Keratinocyte (primary cell): Measurements from ENCODE around the gene KYNU. TPM values are rescaled to one million over a fixed set of nuclear protein-coding genes. Genes with fewer than 3 reads are reported as not detected.

Source experiments
- DNase-seq: peaks from one replicate; pipeline ENCODE4 v3.0.0-alpha.2; 2011; ENCODE audit warnings: low read depth, missing footprints, low spot score
- FAIRE-seq: peaks from 2 replicates; lab custom pipeline; 2011; peaks lifted over from hg19 to GRCh38; lab: Jason Lieb, UNC
- H2AFZ ChIP-seq: 2 replicates; pipeline ENCODE4 v1.6.0; 2012; ENCODE audit warnings: low read length, control low read depth, inconsistent platforms; ENCODE audit not compliant: control insufficient read depth
- H3K27ac ChIP-seq: 2 replicates; pipeline ENCODE4 v1.5.1; 2011; ENCODE audit warnings: low read length; ENCODE audit not compliant: control insufficient read depth, insufficient read depth
- H3K27me3 ChIP-seq: 3 replicates; pipeline ENCODE4 v1.6.0; 2011; ENCODE audit warnings: low read length; ENCODE audit not compliant: control insufficient read depth, insufficient read depth; ENCODE audit errors: extremely low read depth
- H3K36me3 ChIP-seq, 2 experiments: 2 replicates in 1 of 2; 3 replicates in 1 of 2; pipeline ENCODE4 v1.5.1; 2011; ENCODE audit warnings: low read length in 2 of 2, mild to moderate bottlenecking in 1 of 2; ENCODE audit not compliant: control insufficient read depth in 2 of 2, insufficient read depth in 2 of 2; ENCODE audit errors: extremely low read depth in 1 of 2
- H3K4me1 ChIP-seq: 3 replicates; pipeline ENCODE4 v1.5.1; 2011; ENCODE audit warnings: low read length; ENCODE audit not compliant: control insufficient read depth, insufficient read depth; ENCODE audit errors: extremely low read depth
- H3K4me2 ChIP-seq: 3 replicates; pipeline ENCODE4 v1.6.0; 2011; ENCODE audit warnings: low read depth, low read length; ENCODE audit not compliant: control insufficient read depth, insufficient read depth; ENCODE audit errors: extremely low read depth
- H3K4me3 ChIP-seq, 3 experiments: fragments of 200-600 bp in 1 of 3; sonication (generic) in 1 of 3; 2 replicates in 2 of 3; 3 replicates in 1 of 3; pipeline ENCODE4 v1.5.1; 2011 to 2016; ENCODE audit warnings: low read length in 3 of 3, mild to moderate bottlenecking in 3 of 3, control low read depth in 2 of 3, inconsistent platforms in 1 of 3, low read depth in 1 of 3, mixed read lengths in 1 of 3, mixed run types in 1 of 3, moderate library complexity in 1 of 3; ENCODE audit not compliant: control insufficient read depth in 2 of 3, insufficient read depth in 2 of 3; ENCODE audit errors: extremely low read depth in 1 of 3
- H3K79me2 ChIP-seq: 2 replicates; pipeline ENCODE4 v1.6.0; 2012; ENCODE audit warnings: low read length; ENCODE audit not compliant: control insufficient read depth, insufficient read depth
- H3K9ac ChIP-seq: 3 replicates; pipeline ENCODE4 v1.6.0; 2011; ENCODE audit warnings: low read length; ENCODE audit not compliant: control insufficient read depth, insufficient read depth; ENCODE audit errors: extremely low read depth
- H3K9me1 ChIP-seq: 3 replicates; pipeline ENCODE4 v1.6.0; 2011; ENCODE audit warnings: low read length; ENCODE audit not compliant: control insufficient read depth, insufficient read depth; ENCODE audit errors: extremely low read depth
- H3K9me3 ChIP-seq: 2 replicates; pipeline ENCODE4 v1.5.1; 2012; ENCODE audit warnings: low read depth, low read length; ENCODE audit not compliant: control insufficient read depth
- H4K20me1 ChIP-seq: 3 replicates; pipeline ENCODE4 v1.6.0; 2011; ENCODE audit warnings: low read length; ENCODE audit not compliant: control insufficient read depth, insufficient read depth; ENCODE audit errors: extremely low read depth
- EZH2 ChIP-seq: IDR thresholded peaks from one replicate; pipeline ENCODE4 v1.6.1; 2012; ENCODE audit warnings: inconsistent platforms, mild to moderate bottlenecking, low read length, moderate library complexity
- dilution Hi-C: fragments of 300-500 bp; cut with MboI; formaldehyde crosslinking; loops from one replicate; pipeline ENCODE4 v1.7.0; 2020; ENCODE audit warnings: low sequenced_read_pairs; ENCODE audit not compliant: extremely low pct_ligation_motif_present
- polyA plus RNA-seq, 5 experiments: library from polyadenylated mRNA; depleted of rRNA in 3 of 5; stranded (reverse) in 3 of 5; stranded (forward) in 1 of 5; unstranded in 1 of 5; fragments of >200 nt; gene quantifications; 1 replicate in 1 of 5; 2 replicates in 3 of 5; 3 replicates in 1 of 5; pipeline versions ENCODE4 v1.2.1 to v1.2.3, GENCODE V29; 2011 to 2012; ENCODE audit warnings: missing spikeins in 2 of 5, low read depth in 1 of 5, low replicate concordance in 1 of 5
- TF ChIP-seq, protein P1 (sequence below), 3 experiments: IDR thresholded peaks in 1 of 3; conservative IDR thresholded peaks in 1 of 3; optimal IDR thresholded peaks in 1 of 3; 2 replicates in 2 of 3; 3 replicates in 1 of 3; pipeline versions ENCODE3 to v1.5.1; 2011; ENCODE audit warnings: low read length in 3 of 3, mild to moderate bottlenecking in 3 of 3, moderate library complexity in 2 of 3, control low read depth in 1 of 3, inconsistent platforms in 1 of 3; ENCODE audit not compliant: insufficient read depth in 2 of 3; ENCODE audit errors: extremely low read depth in 1 of 3

KYNU gene
- polyA plus RNA-seq, 1 donor (not counting 4 experiments of a cell fraction or from before 2014, with no cell fraction given), result 3.9 TPM

DNA sequence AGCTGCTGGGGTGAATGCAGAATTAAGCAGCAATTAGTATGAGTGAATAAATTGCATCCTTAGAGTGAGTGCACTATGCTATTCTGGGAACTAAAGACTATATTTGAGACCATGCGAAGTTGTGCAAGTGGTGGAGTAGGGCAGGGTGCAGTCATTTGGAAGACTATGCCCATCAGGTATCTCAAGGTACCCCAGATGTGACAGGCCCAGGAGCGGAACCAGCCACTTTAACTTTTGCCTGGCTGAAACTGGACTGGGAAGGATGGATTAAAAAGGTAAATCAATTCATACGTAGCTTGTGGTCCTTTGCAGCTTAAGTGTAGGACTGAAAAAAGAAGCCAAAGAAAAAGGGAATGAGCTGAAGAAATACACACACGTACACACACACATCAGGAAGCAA lies 1.7 kb downstream of the KYNU start:
- H3K4me1 ChIP-seq, result peaks cover 27% of the 10 kb centered on the region
- H4K20me1 ChIP-seq, result no peaks in the 10 kb centered on the region
- H3K9me1 ChIP-seq, result no peaks in the 10 kb centered on the region
- dilution Hi-C loops, result no loop called here
- H3K27ac ChIP-seq, result no peak overlapping the region
- DNase-seq (no peak), FAIRE-seq (no peak)
- TF ChIP-seq EZH2, result no peak
- TF ChIP-seq, protein P1, sequence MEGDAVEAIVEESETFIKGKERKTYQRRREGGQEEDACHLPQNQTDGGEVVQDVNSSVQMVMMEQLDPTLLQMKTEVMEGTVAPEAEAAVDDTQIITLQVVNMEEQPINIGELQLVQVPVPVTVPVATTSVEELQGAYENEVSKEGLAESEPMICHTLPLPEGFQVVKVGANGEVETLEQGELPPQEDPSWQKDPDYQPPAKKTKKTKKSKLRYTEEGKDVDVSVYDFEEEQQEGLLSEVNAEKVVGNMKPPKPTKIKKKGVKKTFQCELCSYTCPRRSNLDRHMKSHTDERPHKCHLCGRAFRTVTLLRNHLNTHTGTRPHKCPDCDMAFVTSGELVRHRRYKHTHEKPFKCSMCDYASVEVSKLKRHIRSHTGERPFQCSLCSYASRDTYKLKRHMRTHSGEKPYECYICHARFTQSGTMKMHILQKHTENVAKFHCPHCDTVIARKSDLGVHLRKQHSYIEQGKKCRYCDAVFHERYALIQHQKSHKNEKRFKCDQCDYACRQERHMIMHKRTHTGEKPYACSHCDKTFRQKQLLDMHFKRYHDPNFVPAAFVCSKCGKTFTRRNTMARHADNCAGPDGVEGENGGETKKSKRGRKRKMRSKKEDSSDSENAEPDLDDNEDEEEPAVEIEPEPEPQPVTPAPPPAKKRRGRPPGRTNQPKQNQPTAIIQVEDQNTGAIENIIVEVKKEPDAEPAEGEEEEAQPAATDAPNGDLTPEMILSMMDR (optimal IDR thresholded peaks at IDR 0.05 in 1 of 3, IDR thresholded peaks at IDR 0.05 in 1 of 3, conservative IDR thresholded peaks at IDR 0.05 in 1 of 3; ENCODE audit: extremely low read depth in 1 of 3, insufficient read depth in 2 of 3, low read length in 3 of 3), result no peak
- no peak overlapping the region for H3K4me3 ChIP-seq
- H3K27me3 ChIP-seq, result no peaks in the 10 kb centered on the region
- H3K79me2 ChIP-seq, result no peaks in the 10 kb centered on the region
- H2AFZ ChIP-seq, result no peak overlapping the region
- H3K9ac ChIP-seq, result no peak overlapping the region
- H3K36me3 ChIP-seq, result no peaks in the 10 kb centered on the region
- H3K9me3 ChIP-seq, result no peaks in the 10 kb centered on the region
- no peak overlapping the region for H3K4me2 ChIP-seq

DNA sequence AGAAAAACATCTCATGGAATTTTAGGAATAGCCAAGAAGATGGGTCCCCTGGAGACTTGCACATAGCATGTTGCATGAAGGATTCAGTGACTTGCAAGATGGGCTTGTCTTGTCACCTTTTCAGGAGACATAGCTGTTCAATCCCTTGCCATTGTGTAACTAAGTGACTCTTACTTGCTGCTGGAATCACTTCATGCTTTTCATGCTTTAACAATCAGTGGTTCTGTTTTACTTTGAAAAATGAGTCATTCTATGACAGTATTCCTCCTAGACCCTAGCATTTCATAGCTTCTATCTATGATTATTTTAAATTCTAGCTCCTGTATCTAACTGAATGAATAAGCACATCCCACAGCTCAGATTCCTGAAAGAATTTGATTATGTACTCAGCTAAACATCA lies 2.8 kb downstream of the KYNU start:
- no peak for DNase-seq
- dilution Hi-C loops, result no loop called here
- H3K27me3 ChIP-seq, result no peaks in the 10 kb centered on the region
- H4K20me1 ChIP-seq, result no peaks in the 10 kb centered on the region
- no peaks in the 10 kb centered on the region for H3K9me3 ChIP-seq
- no peaks in the 10 kb centered on the region for H3K36me3 ChIP-seq
- peak; percentile 26 for FAIRE-seq
- H3K79me2 ChIP-seq, result no peaks in the 10 kb centered on the region
- no peaks in the 10 kb centered on the region for H3K9me1 ChIP-seq
- H3K4me1 ChIP-seq, result peaks cover 17% of the 10 kb centered on the region
- peak overlapping the region; percentile 5 for H2AFZ ChIP-seq
- TF ChIP-seq EZH2, result no peak
- TF ChIP-seq, protein P1 (optimal IDR thresholded peaks at IDR 0.05 in 1 of 3, IDR thresholded peaks at IDR 0.05 in 1 of 3, conservative IDR thresholded peaks at IDR 0.05 in 1 of 3; ENCODE audit: extremely low read depth in 1 of 3, insufficient read depth in 2 of 3, low read length in 3 of 3), result no peak
- H3K27ac ChIP-seq, result no peak overlapping the region
- no peak overlapping the region for H3K4me3 ChIP-seq
- no peak overlapping the region for H3K9ac ChIP-seq
- H3K4me2 ChIP-seq, result no peak overlapping the region
